Upper lobe of left lung (tissue), 4 donors: ENCODE results near the gene RASA1.

ENCODE experiments used
- EP300 ChIP-seq, 4 donors: sonication (generic); formaldehyde crosslinking; IDR thresholded peaks; one replicate each; pipeline ENCODE4 v1.5.1; 2017; ENCODE audit warnings: antibody characterized with exemption in 4 of 4, control low read depth in 2 of 4
- POLR2A ChIP-seq, 4 donors: fragments of 450-650 bp; IDR thresholded peaks; one replicate each; pipeline ENCODE4 v1.5.1; 2016 to 2017; ENCODE audit warnings: antibody characterized with exemption in 4 of 4, mild to moderate bottlenecking in 2 of 4
- POLR2AphosphoS5 ChIP-seq, 2 donors: sonication (generic); formaldehyde crosslinking; IDR thresholded peaks; one replicate each; pipeline ENCODE4 v1.5.1; 2017; ENCODE audit warnings: antibody characterized with exemption in 2 of 2
- TF ChIP-seq, protein P1 (sequence below), 6 experiments: fragments of 450-650 bp in 4 of 6; fragments of 200-600 bp in 2 of 6; sonication (generic) in 2 of 6; IDR thresholded peaks; one replicate each; pipeline ENCODE4 v1.5.1; 2016 to 2019; ENCODE audit warnings: antibody characterized with exemption in 6 of 6

DNA sequence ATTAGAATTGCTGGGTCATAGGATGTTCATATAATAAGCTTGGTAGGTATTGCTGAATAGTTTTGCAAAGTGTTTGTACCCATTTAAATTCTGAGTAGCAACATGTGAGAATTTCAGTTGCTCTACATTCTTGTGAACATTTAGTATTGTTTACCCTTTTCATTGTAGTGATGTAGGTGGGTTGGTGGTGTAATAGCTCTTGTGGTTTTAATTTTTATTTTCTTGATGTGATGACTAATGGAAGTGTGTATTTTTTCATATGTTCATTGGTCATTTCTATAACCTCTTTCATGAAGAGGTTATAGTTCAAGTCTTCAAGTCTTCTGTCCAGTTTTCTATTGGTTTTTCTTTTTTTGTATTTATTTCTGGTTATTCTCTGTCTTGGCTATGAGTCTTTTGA, 34.4 kb downstream of the RASA1 start:
- TF ChIP-seq, protein P1, sequence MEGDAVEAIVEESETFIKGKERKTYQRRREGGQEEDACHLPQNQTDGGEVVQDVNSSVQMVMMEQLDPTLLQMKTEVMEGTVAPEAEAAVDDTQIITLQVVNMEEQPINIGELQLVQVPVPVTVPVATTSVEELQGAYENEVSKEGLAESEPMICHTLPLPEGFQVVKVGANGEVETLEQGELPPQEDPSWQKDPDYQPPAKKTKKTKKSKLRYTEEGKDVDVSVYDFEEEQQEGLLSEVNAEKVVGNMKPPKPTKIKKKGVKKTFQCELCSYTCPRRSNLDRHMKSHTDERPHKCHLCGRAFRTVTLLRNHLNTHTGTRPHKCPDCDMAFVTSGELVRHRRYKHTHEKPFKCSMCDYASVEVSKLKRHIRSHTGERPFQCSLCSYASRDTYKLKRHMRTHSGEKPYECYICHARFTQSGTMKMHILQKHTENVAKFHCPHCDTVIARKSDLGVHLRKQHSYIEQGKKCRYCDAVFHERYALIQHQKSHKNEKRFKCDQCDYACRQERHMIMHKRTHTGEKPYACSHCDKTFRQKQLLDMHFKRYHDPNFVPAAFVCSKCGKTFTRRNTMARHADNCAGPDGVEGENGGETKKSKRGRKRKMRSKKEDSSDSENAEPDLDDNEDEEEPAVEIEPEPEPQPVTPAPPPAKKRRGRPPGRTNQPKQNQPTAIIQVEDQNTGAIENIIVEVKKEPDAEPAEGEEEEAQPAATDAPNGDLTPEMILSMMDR (IDR thresholded peaks at IDR 0.05): no peak
- no peak for TF ChIP-seq POLR2AphosphoS5 (IDR thresholded peaks at IDR 0.05)
- no peak for TF ChIP-seq POLR2A (IDR thresholded peaks at IDR 0.05)
- TF ChIP-seq EP300 (IDR thresholded peaks at IDR 0.05): no peak
